NT2/D1 (cell line): ENCODE data around the gene MS4A1.

ENCODE experiments used
- SUZ12 ChIP-seq: IDR thresholded peaks from 2 replicates; pipeline ENCODE4 v1.6.1; 2011; ENCODE audit not compliant: insufficient read length, insufficient read depth; ENCODE audit errors: extremely low read depth
- YY1 ChIP-seq: IDR thresholded peaks from 2 replicates; pipeline ENCODE4 v1.6.1; 2011; ENCODE audit not compliant: insufficient read length, insufficient read depth
- ZNF274 ChIP-seq: IDR thresholded peaks from 2 replicates; pipeline ENCODE4 v1.6.1; 2011; ENCODE audit warnings: mild to moderate bottlenecking, low read depth, low read length

DNA sequence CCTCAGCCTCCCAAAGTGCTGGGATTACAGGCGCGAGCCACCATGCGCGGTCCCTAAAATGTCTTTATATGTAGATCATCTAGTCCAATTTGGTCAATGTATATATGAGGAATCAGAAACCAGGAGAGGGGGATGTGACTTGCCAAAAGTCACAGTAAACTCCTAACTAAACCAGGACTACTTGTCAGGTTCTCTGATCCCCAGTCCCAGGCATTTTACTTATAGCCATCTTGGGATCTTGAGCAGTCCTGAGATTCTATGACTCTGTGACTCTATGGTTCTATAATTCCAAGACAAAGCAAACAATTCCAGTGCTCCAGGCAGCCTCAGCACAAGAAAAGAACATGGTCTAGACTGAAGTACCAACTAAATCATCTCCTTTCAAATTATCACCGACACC lies 26.4 kb upstream of the MS4A1 start, which contains the start of gene MS4A5:
- TF ChIP-seq YY1 (no peak), SUZ12 (no peak), ZNF274 (no peak)
